HG03378 (cell line): ENCODE results near the gene MAML2.

Experiments used
- ATAC-seq: cut with Tn5 transposase; IDR thresholded peaks from one replicate; pipeline ENCODE4 v1.9.1; 2021; ENCODE audit warnings: mild to moderate bottlenecking, moderate library complexity; ENCODE audit not compliant: unreplicated experiment

MAML2 gene

DNA sequence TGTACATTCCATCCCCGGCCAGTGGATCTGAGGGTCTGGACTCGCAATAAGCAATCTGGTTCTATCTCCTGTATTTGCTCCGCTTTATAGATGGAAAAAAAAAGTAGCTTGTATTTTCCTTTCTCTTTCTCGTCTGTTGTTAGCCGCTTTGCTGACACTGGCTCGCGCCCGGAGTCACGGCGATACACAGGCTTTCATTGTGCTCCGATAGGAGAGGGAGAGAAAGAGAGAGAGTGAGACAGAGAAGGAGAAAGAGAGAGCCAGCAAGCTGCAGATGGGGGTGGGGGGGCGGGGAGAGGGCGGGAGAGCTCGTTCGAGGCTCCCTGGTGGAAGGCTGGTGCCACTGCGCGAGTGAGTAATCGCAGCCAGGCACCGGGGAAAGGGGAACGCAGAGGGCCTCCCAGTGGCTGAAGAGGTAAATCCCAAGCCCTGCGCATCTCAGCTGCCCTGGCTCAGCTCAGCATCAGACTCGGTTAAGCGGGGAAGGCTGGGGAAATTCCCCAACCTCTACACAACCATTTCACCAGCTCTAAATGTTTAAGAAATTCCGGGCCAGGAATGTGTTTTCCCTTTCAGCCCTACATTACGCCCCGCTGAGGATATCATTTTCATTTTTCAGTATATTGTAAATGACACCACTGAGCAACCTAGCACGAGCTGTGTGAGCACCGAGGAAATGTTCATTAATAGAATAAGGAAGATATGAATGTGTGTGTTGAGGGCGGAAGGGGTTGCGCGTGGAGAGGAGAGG is at the start of gene MAML2:
Gene MAML2, minus strand, starts transcription at position 235 of the 751 bp plus-strand sequence. CDS start 1,300 bp downstream, outside the sequence.
- ATAC-seq, result peak; percentile 77

- no peak for ATAC-seq
These were observed 48.8 kb upstream of the MAML2 start for GRCh38 chr11:96391698-96392307.

- no peak for ATAC-seq
These were observed 47.4 kb upstream of the MAML2 start for GRCh38 chr11:96390488-96390792.

GRCh38 chr11:96389720-96390487 is 46.9 kb upstream of the MAML2 start, which contains the start of the genes CCDC82 and JRKL:
TSS of gene CCDC82 (minus strand) at chr11:96389912. CDS start at chr11:96384747, 5,165 bp downstream.
TSS of gene JRKL (plus strand) at chr11:96390013. CDS start at chr11:96390650, 637 bp downstream.
- peak; percentile 79 for ATAC-seq

GRCh38 chr11:96388891-96389719 is 46.1 kb upstream of the MAML2 start:
- ATAC-seq, result peak; percentile 45

DNA sequence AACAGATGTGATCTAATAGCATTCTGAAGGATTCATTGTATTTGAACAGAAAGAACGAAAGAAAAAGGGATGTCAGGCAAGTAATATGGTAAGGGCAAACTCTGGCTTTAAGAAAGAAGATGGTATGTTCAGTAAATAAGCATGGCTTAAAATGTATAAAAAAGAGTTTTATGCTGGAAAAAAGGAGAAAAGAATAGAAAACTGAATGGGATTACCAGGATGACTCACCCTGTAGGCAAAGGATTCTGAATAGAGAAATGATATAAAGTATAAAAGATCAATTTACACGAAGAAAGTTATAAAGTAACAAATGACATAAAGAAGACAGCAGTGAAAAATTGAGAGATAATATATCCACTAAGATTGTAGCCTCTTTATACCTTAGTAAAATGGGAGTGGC is 42.2 kb upstream of the MAML2 start:
- ATAC-seq, result no peak

- no peak for ATAC-seq
These were observed 41.2 kb upstream of the MAML2 start for GRCh38 chr11:96384156-96384555.

- ATAC-seq, result no peak
These were observed 33.8 kb upstream of the MAML2 start for GRCh38 chr11:96376796-96377195.

DNA sequence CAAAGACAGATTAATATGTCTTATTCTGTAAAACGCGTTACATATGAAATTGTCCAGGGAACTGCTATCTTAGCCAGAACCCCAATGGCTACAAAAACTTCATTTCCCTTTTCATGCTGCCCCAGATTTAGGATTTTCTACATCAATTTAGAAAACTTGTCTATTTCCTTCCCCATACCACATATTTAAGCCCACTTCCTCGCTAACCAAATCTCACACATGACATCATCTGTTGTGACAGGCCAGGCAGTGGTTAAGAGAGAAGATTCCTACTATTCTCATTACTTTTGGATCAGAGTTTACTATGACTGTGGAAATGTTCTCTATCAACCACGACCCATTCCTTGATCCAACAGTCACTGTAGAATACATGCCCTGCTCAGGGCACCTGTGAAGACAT is 30.8 kb upstream of the MAML2 start:
- no peak for ATAC-seq

DNA sequence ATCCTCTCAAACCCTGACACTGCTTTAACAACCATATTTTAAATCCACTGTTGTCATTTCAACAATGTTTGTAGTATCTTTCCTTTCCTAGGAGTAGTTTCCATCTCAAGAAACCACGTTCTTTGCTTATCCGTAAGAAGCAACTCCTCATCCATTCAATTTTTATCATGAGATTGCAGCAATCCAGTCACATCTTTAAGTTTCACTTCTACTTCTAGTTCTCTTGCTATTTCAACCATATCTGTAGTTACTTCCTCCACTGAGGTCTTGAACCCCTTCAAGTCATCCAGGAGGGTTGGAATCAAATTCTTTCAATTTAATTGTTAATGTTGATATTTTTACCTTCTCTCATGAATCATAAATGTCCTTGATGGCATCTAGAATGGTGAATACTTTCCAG is 24.3 kb upstream of the MAML2 start:
- no peak for ATAC-seq

DNA sequence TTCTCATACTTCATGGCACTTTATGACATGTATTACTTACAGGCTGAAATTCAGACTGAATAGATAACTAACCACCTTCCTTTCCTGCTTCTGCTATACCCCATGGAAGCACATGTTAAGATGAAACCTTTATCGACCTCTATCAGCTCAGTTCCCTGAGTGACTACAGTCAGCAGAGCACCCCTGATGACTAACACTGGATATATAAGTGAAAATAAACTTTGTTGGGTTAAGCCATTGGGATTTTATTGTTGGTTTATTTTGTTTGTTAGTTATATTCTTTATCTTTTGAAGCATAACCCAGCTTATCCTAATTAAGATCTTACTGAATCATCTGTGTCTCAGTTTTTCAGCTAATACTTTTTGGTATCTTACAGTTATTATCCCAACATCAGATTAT is 23.0 kb upstream of the MAML2 start:
- ATAC-seq, result no peak

GRCh38 chr11:96365493-96365892 is 22.5 kb upstream of the MAML2 start:
- ATAC-seq, result no peak

GRCh38 chr11:96361778-96362177 is 18.8 kb upstream of the MAML2 start:
- no peak for ATAC-seq

- ATAC-seq, result no peak
These were observed 15.3 kb upstream of the MAML2 start for GRCh38 chr11:96358321-96358720.

DNA sequence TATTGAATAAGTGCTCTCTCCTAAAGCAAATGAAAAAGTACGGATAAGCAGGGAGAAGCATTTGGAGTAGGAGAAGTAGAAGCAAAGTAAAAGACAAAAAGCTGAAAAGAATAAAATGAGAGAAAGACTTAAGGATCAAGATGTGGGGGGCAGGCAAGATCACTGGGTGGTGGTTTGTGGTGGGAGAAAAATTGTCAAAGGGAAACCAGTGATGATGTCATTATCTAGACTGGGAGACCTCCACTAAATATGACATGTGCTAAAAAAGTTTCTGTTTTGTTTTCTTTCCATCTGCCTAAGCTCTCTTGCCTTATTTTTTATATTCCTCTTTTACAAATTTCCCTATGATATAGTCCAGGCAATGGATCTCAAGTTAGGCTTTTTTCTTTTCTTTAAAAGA is 14.8 kb upstream of the MAML2 start:
- ATAC-seq, result no peak

- no peak for ATAC-seq
These were observed 13.9 kb upstream of the MAML2 start for GRCh38 chr11:96356848-96357247.

- no peak for ATAC-seq
These were observed 708 bp downstream of the MAML2 start for GRCh38 chr11:96342014-96342960.

DNA sequence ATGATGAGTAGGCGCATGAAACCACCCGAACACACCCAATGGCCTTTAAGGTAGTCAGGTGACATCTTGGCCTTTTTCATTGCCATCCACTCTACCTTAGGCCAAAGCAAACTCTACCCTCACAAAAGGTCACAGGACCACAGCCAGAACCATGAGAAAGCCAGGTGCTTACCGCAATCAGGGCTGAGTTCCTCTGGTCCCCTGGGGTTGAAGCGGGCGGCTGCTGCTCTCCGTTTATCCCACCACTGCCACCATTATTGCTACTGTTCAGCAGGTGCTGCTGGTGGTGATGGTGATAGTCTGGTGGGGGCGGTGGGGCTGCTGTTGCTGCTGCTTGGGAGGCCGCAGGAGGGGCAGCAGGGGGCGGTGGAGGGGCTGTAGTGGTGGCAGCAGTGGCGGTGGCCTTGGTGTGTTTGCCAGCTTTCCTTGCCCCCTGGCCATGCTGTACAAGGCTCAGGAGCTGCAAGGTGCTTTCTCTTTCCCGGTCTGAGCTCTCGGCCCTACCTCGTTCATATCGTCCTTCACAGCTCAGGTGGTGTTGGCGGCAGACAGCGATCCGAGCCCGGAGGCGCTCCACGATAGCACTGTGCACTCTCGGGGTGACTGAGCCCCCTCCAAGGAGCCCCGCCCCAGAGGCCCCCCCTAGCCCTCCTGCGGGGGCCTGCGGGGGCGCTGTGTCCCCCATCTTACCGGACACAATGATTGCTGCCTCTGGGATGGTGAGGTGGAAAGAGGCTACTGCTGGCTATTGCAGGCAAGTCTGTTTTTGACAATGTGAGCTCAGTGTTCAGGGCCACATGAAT is 1.6 kb downstream of the MAML2 start:
- ATAC-seq, result peak; percentile 28

- ATAC-seq, result no peak
These were observed 2.5 kb downstream of the MAML2 start for GRCh38 chr11:96340555-96340885.
